Measurements from ENCODE around the gene FYN.
"Not testable (repeated sequence)": the region's sequence is repeated elsewhere in the genome, so short reads cannot be mapped to it uniquely, and the experiment has no call there.

FYN gene

GRCh38 chr6:111912904-111913303 is 39.7 kb upstream of the FYN start:
- TF ChIP-seq CTCF (conservative IDR thresholded peaks at IDR 0.05), result no peak
- no peak for TF ChIP-seq ZFX (IDR thresholded peaks at IDR 0.05)
- H3K27ac ChIP-seq, result no peak overlapping the region

- no peak for TF ChIP-seq ZFX (IDR thresholded peaks at IDR 0.05)
- TF ChIP-seq CTCF (conservative IDR thresholded peaks at IDR 0.05), result no peak
- no peak overlapping the region for H3K27ac ChIP-seq
Measured at GRCh38 chr6:111911428-111911827, 38.2 kb upstream of the FYN start.

DNA sequence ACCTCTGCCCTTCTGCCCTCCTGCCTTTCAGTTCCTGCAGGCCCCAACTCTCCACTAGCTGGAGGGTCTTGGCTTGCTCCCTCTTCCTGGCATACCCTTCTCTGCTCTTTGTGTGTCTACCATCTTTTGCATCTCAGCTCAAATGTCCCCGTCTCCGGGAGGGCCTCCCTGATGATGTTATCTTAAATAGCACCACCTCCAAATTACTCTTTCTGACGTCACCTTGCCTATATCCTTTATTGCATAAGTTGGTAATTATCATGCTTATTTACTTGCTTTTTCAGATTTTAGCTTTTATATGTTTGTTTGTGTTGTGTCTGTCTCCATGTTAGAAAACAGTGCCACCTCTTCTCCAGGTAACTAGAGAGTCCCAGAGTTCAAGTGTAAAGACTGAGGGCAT is 36.0 kb upstream of the FYN start:
- no peak for TF ChIP-seq ZFX (IDR thresholded peaks at IDR 0.05)
- TF ChIP-seq CTCF (conservative IDR thresholded peaks at IDR 0.05), result no peak
- H3K27ac ChIP-seq, result no peak overlapping the region

GRCh38 chr6:111908365-111908764 is 35.1 kb upstream of the FYN start:
- not testable (repeated sequence) for H3K27ac ChIP-seq

- no peak overlapping the region for H3K27ac ChIP-seq
- TF ChIP-seq CTCF (conservative IDR thresholded peaks at IDR 0.05) (no peak), ZFX (IDR thresholded peaks at IDR 0.05) (no peak)
Measured at GRCh38 chr6:111900735-111901134, 27.5 kb upstream of the FYN start.

- TF ChIP-seq ZFX (IDR thresholded peaks at IDR 0.05) (no peak), CTCF (conservative IDR thresholded peaks at IDR 0.05) (no peak)
- no peak overlapping the region for H3K27ac ChIP-seq
Measured at GRCh38 chr6:111899531-111899930, 26.3 kb upstream of the FYN start.

DNA sequence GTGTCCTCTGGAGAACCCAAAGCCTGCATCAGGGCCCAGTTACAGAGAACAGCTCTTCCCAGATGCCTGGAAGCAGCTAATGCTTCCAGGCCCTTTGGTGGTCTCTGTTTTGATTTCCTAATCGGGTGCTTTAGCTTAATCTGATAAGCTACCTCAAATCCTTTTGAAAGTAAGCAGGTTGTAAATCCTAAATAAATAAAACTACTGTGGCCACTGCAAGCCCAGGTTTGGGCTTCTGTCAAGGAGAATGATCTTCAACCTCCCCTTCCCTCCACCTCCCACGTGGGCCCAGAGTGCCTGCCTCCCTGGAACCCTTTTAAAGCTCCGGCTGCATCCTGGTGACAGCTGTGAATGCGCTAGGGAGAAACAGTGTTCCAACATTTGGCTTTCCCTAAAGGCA is 25.2 kb upstream of the FYN start:
- H3K27ac ChIP-seq, result no peak overlapping the region
- no peak for TF ChIP-seq ZFX (IDR thresholded peaks at IDR 0.05)
- TF ChIP-seq CTCF (conservative IDR thresholded peaks at IDR 0.05), result no peak

GRCh38 chr6:111894951-111895350 is 21.7 kb upstream of the FYN start:
- no peak overlapping the region for H3K27ac ChIP-seq

More at GRCh38 chr6:111894951-111895350, 21.7 kb upstream of the FYN start:
- TF ChIP-seq CTCF (conservative IDR thresholded peaks at IDR 0.05) (no peak), ZFX (IDR thresholded peaks at IDR 0.05) (no peak)

Data from C4-2B (cell line).